GM18498 (cell line): ENCODE results near the gene CAPN1.
"Not testable (repeated sequence)": the region's sequence is repeated elsewhere in the genome, so short reads cannot be mapped to it uniquely, and the experiment has no call there.

ENCODE experiments used
- ATAC-seq: cut with Tn5 transposase; IDR thresholded peaks from one replicate; pipeline ENCODE4 v1.9.1; 2021; ENCODE audit warnings: mild to moderate bottlenecking, moderate library complexity; ENCODE audit not compliant: unreplicated experiment

Gene CAPN1

GRCh38 chr11:65159012-65159411 is 22.7 kb upstream of the CAPN1 start:
- ATAC-seq, result peak; percentile 72

- ATAC-seq, result no peak
These were observed 21.1 kb upstream of the CAPN1 start for GRCh38 chr11:65160643-65161042.

GRCh38 chr11:65163684-65164083 is 18.0 kb upstream of the CAPN1 start:
- no peak for ATAC-seq

GRCh38 chr11:65165410-65166317 is 16.1 kb upstream of the CAPN1 start:
- no peak for ATAC-seq

GRCh38 chr11:65166893-65167292 is 14.8 kb upstream of the CAPN1 start:
- ATAC-seq, result no peak

- ATAC-seq, result no peak
These were observed 14.1 kb upstream of the CAPN1 start for GRCh38 chr11:65167656-65168055.

GRCh38 chr11:65169164-65169641 is 12.5 kb upstream of the CAPN1 start:
- no peak for ATAC-seq

- no peak for ATAC-seq
These were observed 11.6 kb upstream of the CAPN1 start, which contains the start of gene SPDYC for GRCh38 chr11:65170058-65170534. Gene SPDYC (plus strand): TSS chr11:65170233. CDS start chr11:65171358, 1,125 bp downstream.

GRCh38 chr11:65172600-65172999 is 9.1 kb upstream of the CAPN1 start:
- no peak for ATAC-seq

GRCh38 chr11:65174571-65175010 is 7.1 kb upstream of the CAPN1 start:
- ATAC-seq, result not testable (repeated sequence)

- ATAC-seq, result peak; percentile 82
These were observed 705 bp upstream of the CAPN1 start for GRCh38 chr11:65180877-65181568.

- no peak for ATAC-seq
These were observed 786 bp downstream of the CAPN1 start for GRCh38 chr11:65182258-65183170.

- no peak for ATAC-seq
These were observed 1.6 kb downstream of the CAPN1 start for GRCh38 chr11:65183201-65183891.

- no peak for ATAC-seq
These were observed 2.4 kb downstream of the CAPN1 start for GRCh38 chr11:65184146-65184545.

- ATAC-seq, result no peak
These were observed 3.4 kb downstream of the CAPN1 start for GRCh38 chr11:65185171-65185570.

GRCh38 chr11:65185869-65186341 is 4.2 kb downstream of the CAPN1 start:
- ATAC-seq, result no peak

GRCh38 chr11:65186701-65187100 is 5.0 kb downstream of the CAPN1 start:
- ATAC-seq, result no peak

- no peak for ATAC-seq
These were observed 5.5 kb downstream of the CAPN1 start for GRCh38 chr11:65187146-65187675.

- ATAC-seq, result no peak
These were observed 6.3 kb downstream of the CAPN1 start for GRCh38 chr11:65187971-65188461.
